HUES48 (cell line): ENCODE results near the gene PPP1R9B.
A peak's percentile ranks its signal among the peaks of the same experiment; 100 is the strongest.

Source experiments
- H3K27ac ChIP-seq: one replicate; pipeline ENCODE4 v1.7.0; 2013; ENCODE audit warnings: low read depth, low read length, inconsistent platforms
- H3K27me3 ChIP-seq: 2 replicates; pipeline ENCODE4 v1.6.1; 2013; ENCODE audit warnings: mild to moderate bottlenecking, low read length; ENCODE audit not compliant: control insufficient read depth, insufficient read depth
- H3K36me3 ChIP-seq: 2 replicates; pipeline ENCODE4 v1.6.1; 2013; ENCODE audit warnings: low read length; ENCODE audit not compliant: control insufficient read depth, insufficient read depth
- H3K4me1 ChIP-seq: 2 replicates; pipeline ENCODE4 v1.6.1; 2013; ENCODE audit warnings: mild to moderate bottlenecking, low read length; ENCODE audit not compliant: control insufficient read depth, insufficient read depth
- H3K4me3 ChIP-seq: 2 replicates; pipeline ENCODE4 v1.5.1; 2013; ENCODE audit warnings: mild to moderate bottlenecking, low read depth, low read length
- H3K9ac ChIP-seq: 2 replicates; pipeline ENCODE4 v1.6.1; 2013; ENCODE audit warnings: mild to moderate bottlenecking, low read depth, low read length, moderate library complexity
- H3K9me3 ChIP-seq: 2 replicates; pipeline ENCODE4 v1.6.1; 2013; ENCODE audit warnings: low read length; ENCODE audit not compliant: control insufficient read depth, insufficient read depth

PPP1R9B gene

GRCh38 chr17:50098583-50098982, 51.9 kb downstream of the PPP1R9B start:
- no peak overlapping the region for H3K9ac ChIP-seq
- no peaks in the 10 kb centered on the region for H3K9me3 ChIP-seq
- no peak overlapping the region for H3K27ac ChIP-seq
- H3K27me3 ChIP-seq, result no peaks in the 10 kb centered on the region
- no peak overlapping the region for H3K4me3 ChIP-seq
- peaks cover 18% of the 10 kb centered on the region for H3K4me1 ChIP-seq
- H3K36me3 ChIP-seq, result no peaks in the 10 kb centered on the region

DNA sequence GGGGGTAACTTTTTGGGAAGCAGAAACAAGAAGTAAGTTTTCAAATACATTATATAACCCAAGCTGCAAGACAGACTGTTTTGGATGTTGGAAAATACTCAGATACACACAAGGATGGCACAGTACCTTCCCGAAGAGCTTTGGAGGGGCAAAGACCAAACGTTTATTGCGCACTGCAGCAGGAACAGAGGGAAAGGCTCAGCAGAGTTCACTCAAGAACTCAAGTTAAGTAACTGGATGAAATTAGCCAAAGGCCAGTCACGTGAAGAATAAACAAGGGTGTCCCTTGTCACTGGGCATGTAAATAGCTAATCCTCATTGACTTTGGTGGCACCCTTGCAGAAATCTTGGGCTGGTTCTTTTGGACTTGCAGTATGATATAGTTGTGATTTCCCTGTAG, 52.6 kb downstream of the PPP1R9B start:
- Histone ChIP-seq H3K36me3 (no peaks in the 10 kb centered on the region), H3K27ac (no peak overlapping the region), H3K27me3 (0 out of 2 replicates have a peak, but pooled peaks cover 4% of the 10 kb centered on the region), H3K4me3 (no peak overlapping the region), H3K9me3 (no peaks in the 10 kb centered on the region), H3K4me1 (peaks cover 18% of the 10 kb centered on the region), H3K9ac (no peak overlapping the region)

- Histone ChIP-seq H3K27me3 (0 out of 2 replicates have a peak, but pooled peaks cover 4% of the 10 kb centered on the region), H3K36me3 (no peaks in the 10 kb centered on the region), H3K9ac (no peak overlapping the region), H3K4me3 (no peak overlapping the region), H3K4me1 (peaks cover 18% of the 10 kb centered on the region), H3K9me3 (no peaks in the 10 kb centered on the region), H3K27ac (no peak overlapping the region)
Observed at GRCh38 chr17:50097455-50097854, 53.0 kb downstream of the PPP1R9B start.

DNA sequence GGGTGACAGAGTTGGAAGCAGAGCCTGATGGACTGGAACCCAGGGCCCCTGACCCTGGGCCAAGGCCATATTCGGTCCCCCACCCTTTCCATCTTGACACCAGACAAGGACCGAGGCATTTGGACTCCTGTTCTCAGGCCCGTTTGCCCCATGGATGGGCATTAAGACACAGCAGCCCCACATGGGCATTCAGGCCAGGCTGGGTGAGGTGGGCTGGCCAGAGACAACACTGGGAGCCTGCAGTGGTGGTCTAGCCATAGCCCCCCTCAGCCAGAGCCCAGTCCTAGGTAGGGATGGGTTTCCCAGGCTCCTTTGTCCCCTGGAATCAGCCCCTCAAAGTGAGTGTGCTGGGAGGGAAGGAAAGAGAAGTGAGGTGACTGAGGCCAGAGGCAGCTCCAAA, 53.7 kb downstream of the PPP1R9B start:
- Histone ChIP-seq H3K4me3 (no peak overlapping the region), H3K9ac (no peak overlapping the region)

GRCh38 chr17:50096092-50096491, 54.4 kb downstream of the PPP1R9B start:
- peak overlapping the region; percentile 86 for H3K4me3 ChIP-seq

More for the DNA sequence above, 53.7 kb downstream of the PPP1R9B start:
- no peaks in the 10 kb centered on the region for H3K36me3 ChIP-seq
- H3K27me3 ChIP-seq, result 0 out of 2 replicates have a peak, but pooled peaks cover 4% of the 10 kb centered on the region
- H3K4me1 ChIP-seq, result peaks cover 18% of the 10 kb centered on the region
- H3K9me3 ChIP-seq, result no peaks in the 10 kb centered on the region
- H3K27ac ChIP-seq, result no peak overlapping the region

DNA sequence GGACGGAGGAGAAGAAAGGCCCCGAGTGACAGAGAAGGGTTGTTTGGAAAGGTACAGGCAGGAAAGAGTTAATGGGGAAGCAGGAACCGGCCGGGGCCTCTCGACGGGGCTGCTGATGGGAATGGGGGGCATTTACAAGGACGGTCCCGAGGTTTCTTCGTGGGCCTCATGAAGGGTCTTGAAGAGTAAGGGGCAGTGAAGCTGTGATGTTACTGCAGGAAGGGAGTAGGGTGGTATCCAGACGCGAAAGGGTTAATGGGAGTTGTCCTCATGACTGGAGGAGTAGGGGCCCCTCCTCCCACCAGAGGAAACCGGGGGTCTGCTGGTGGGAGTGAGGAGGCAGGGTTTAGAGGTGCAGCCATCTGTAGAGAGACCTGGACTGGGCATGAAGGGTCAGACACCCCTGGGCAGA, 54.8 kb downstream of the PPP1R9B start:
- H3K27me3 ChIP-seq, result 0 out of 2 replicates have a peak, but pooled peaks cover 4% of the 10 kb centered on the region
- no peak overlapping the region for H3K9ac ChIP-seq
- H3K4me3 ChIP-seq, result peak overlapping the region; percentile 86
- no peaks in the 10 kb centered on the region for H3K36me3 ChIP-seq
- H3K4me1 ChIP-seq, result peaks cover 9% of the 10 kb centered on the region
- H3K27ac ChIP-seq, result peak overlapping the region; percentile 73
- no peaks in the 10 kb centered on the region for H3K9me3 ChIP-seq

More at GRCh38 chr17:50096092-50096491, 54.4 kb downstream of the PPP1R9B start:
- Histone ChIP-seq H3K27me3 (0 out of 2 replicates have a peak, but pooled peaks cover 4% of the 10 kb centered on the region), H3K9me3 (no peaks in the 10 kb centered on the region), H3K4me1 (peaks cover 14% of the 10 kb centered on the region), H3K27ac (no peak overlapping the region), H3K9ac (no peak overlapping the region), H3K36me3 (no peaks in the 10 kb centered on the region)

DNA sequence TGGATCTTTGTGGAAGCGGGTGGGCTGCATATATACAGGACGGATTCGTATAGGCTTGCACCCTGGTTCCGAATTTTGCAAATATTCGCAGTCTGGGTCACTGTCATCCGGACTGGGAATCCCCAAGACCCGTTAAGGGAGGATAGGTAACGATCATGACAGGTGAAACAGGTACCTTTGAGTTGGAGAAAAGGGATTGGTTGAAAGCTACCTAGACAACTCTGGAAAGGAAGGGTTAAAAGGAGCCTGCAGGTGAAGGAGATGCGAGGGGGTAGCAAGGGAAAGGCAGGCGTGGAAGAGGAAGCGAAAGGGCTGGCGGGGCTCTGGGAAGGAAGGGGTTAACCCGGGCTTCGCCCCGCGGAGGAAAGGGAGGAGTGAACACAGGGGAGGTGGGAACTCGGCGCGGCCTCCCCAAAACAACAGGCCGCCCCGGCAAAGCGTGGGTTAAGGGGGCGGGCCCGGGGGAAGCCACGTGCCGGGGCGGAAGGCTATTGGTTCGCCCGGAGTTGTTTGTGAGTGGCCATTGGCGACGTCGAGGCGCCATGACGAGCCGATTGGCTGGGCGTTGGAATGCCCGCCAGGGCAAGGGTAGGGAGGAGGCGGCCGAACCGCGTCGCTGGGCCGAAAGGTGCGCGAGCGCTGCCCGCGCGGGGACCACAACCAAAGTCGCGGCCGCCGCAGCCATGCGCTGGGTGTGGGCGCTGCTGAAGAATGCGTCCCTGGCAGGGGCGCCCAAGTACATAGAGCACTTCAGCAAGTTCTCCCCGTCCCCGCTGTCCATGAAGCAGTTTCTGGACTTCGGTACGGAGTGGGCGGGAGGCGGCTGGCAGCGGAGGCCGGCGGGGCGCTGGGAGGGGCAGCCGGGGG, 55.5 kb downstream of the PPP1R9B start, which contains the start of gene PDK2:
Gene PDK2 (plus strand): TSS at position 599 of the 867 bp plus-strand sequence. CDS start 85 bp downstream, at position 684.
- peaks cover 9% of the 10 kb centered on the region; the same call in 1 of the 2 replicates for H3K4me1 ChIP-seq
- H3K9ac ChIP-seq, result no peak within 1 kb of the TSS
- H3K27me3 ChIP-seq, result 0 out of 2 replicates have a peak, but pooled peaks cover 4% of the 10 kb centered on the region
- no peaks in the 10 kb centered on the region for H3K9me3 ChIP-seq
- no peaks in the 10 kb centered on the region for H3K36me3 ChIP-seq
- peak within 1 kb of the TSS; percentile 73 for H3K27ac ChIP-seq
- H3K4me3 ChIP-seq, result peak within 1 kb of the TSS; percentile 86

GRCh38 chr17:50094243-50094752, 56.2 kb downstream of the PPP1R9B start:
- Histone ChIP-seq H3K27me3 (0 out of 2 replicates have a peak, but pooled peaks cover 4% of the 10 kb centered on the region), H3K4me3 (peak overlapping the region; percentile 86), H3K9me3 (no peaks in the 10 kb centered on the region), H3K9ac (no peak overlapping the region), H3K36me3 (no peaks in the 10 kb centered on the region), H3K27ac (no peak overlapping the region), H3K4me1 (peaks cover 9% of the 10 kb centered on the region; the same call in 1 of the 2 replicates)

DNA sequence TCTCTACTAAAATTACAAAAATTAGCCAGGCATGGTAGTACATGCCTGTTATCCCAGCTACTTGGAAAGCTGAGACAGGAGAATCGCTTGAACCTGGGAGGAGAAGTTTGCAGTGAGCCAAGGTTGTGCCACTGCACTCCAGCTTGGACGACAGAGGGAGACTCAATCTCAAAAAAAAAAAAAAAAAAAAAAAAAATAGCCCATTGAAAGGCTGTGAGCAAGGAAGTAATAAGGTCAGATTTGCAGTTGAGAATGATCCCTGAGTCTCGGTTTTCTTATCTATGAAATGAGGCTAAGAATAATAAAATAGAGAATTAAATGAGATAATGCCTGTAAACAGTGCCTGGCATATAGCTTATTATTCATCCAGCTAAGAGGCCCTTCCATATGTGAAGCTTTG, 56.7 kb downstream of the PPP1R9B start:
- H3K4me3 ChIP-seq, result no peak overlapping the region
- H3K36me3 ChIP-seq, result no peaks in the 10 kb centered on the region
- H3K9me3 ChIP-seq, result no peaks in the 10 kb centered on the region
- no peak overlapping the region for H3K9ac ChIP-seq
- H3K4me1 ChIP-seq, result peaks cover 9% of the 10 kb centered on the region; the same call in 1 of the 2 replicates
- H3K27me3 ChIP-seq, result 0 out of 2 replicates have a peak, but pooled peaks cover 4% of the 10 kb centered on the region
- no peak overlapping the region for H3K27ac ChIP-seq

- Histone ChIP-seq H3K27ac (no peak overlapping the region), H3K36me3 (no peaks in the 10 kb centered on the region), H3K9ac (no peak overlapping the region), H3K9me3 (no peaks in the 10 kb centered on the region), H3K4me1 (peaks cover 9% of the 10 kb centered on the region; the same call in 1 of the 2 replicates), H3K4me3 (no peak overlapping the region), H3K27me3 (0 out of 2 replicates have a peak, but pooled peaks cover 4% of the 10 kb centered on the region)
Observed at GRCh38 chr17:50093246-50093645, 57.2 kb downstream of the PPP1R9B start.

DNA sequence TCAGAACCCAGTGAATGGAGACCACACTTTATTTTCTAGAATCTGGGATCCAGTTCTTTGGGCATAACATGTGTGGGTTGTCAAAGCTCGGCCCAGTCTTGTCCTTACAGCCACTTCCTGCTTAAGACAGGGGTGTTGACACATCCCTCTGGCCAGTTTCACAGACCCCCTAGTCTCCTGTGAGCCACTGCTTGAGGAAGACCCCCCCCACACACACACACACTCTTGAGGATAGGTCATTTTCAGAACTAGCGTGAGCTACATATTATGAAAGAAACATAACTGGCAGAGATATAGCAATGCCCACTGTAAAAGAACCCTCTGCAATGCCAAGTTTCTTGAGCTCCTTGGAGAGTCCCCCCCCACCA, 58.6 kb downstream of the PPP1R9B start:
- Histone ChIP-seq H3K4me3 (no peak overlapping the region), H3K9me3 (no peaks in the 10 kb centered on the region), H3K4me1 (peaks cover 9% of the 10 kb centered on the region; the same call in 1 of the 2 replicates), H3K27me3 (0 out of 2 replicates have a peak, but pooled peaks cover 4% of the 10 kb centered on the region), H3K36me3 (no peaks in the 10 kb centered on the region), H3K9ac (no peak overlapping the region), H3K27ac (no peak overlapping the region)
